Stomach (tissue), 9 donors: Measurements from ENCODE around the gene CCM2L. TPM values are rescaled to one million over a fixed set of nuclear protein-coding genes. Genes with fewer than 3 reads are reported as not detected.

ENCODE experiments used
- DNase-seq, 2 donors: peaks; one replicate each; pipeline versions ENCODE4 v3.0.0 to v3.0.0-alpha.2; 2013 to 2019
- H3K27ac ChIP-seq, 5 donors: fragments of 200-600 bp in 4 of 5; sonication (generic) in 4 of 5; one replicate each; pipeline ENCODE4 v1.5.1; 2013 to 2019; ENCODE audit warnings: mild to moderate bottlenecking in 1 of 5, moderate library complexity in 1 of 5
- H3K27me3 ChIP-seq, 3 donors: fragments of 200-600 bp; sonication (generic); one replicate each; pipeline ENCODE4 v1.5.1; 2017 to 2019; ENCODE audit warnings: mixed run types in 1 of 3
- H3K36me3 ChIP-seq, 4 donors: fragments of 200-600 bp; sonication (generic); 1 replicate in 3 of 4; 2 replicates in 1 of 4; pipeline ENCODE4 v1.5.1; 2016 to 2019
- H3K4me1 ChIP-seq, 4 donors: fragments of 200-600 bp; sonication (generic); one replicate each; pipeline ENCODE4 v1.5.1; 2016 to 2019
- H3K4me3 ChIP-seq, 4 donors: fragments of 200-600 bp; sonication (generic) in 3 of 4; one replicate each; pipeline ENCODE4 v1.5.1; 2016 to 2019; ENCODE audit warnings: mild to moderate bottlenecking in 1 of 4
- H3K9me3 ChIP-seq, 4 donors: fragments of 200-600 bp; sonication (generic); one replicate each; pipeline ENCODE4 v1.5.1; 2016 to 2019
- EP300 ChIP-seq: sonication (generic); formaldehyde crosslinking; IDR thresholded peaks from one replicate; pipeline ENCODE4 v1.6.1; 2017; ENCODE audit warnings: antibody characterized with exemption
- POLR2A ChIP-seq, 4 donors: fragments of 450-650 bp; IDR thresholded peaks; one replicate each; pipeline ENCODE4 v1.6.1; 2016; ENCODE audit warnings: antibody characterized with exemption in 4 of 4, control low read depth in 2 of 4, mild to moderate bottlenecking in 1 of 4, moderate library complexity in 1 of 4
- POLR2AphosphoS5 ChIP-seq, 3 donors: sonication (generic); formaldehyde crosslinking; IDR thresholded peaks; one replicate each; pipeline ENCODE4 v1.6.1; 2016; ENCODE audit warnings: antibody characterized with exemption in 3 of 3
- WGBS, 5 donors: extraction: QIAGEN DNeasy Blood & Tissue Kit in 3 of 5; methylation state at CpG; one replicate each; pipeline versions ENCODE4 v1.1.5 to v1.1.7; 2013 to 2018; 5-methylcytosine and 5-hydroxymethylcytosine counted together
- intact Hi-C: fragments of 100-400 bp; cut with DNase I; formaldehyde crosslinking; loops from one replicate; pipeline ENCODE4 v1.15.1; 2023; ENCODE audit warnings: low total_unique reads
- polyA plus RNA-seq, 3 donors: library from polyadenylated mRNA; stranded (reverse); fragments of 200-250 nt; gene quantifications; one replicate each; pipeline ENCODE4 v1.2.3, GENCODE V29; 2013
- total RNA-seq, 5 donors: library from RNA; depleted of rRNA; stranded (reverse); fragments of >200 nt; gene quantifications; one replicate each; pipeline versions ENCODE4 v1.1.0 to v1.2.3, GENCODE V29; 2014 to 2016
- TF ChIP-seq, protein P1 (sequence below), 7 experiments: fragments of 450-650 bp in 4 of 7; fragments of 200-600 bp in 3 of 7; sonication (generic) in 3 of 7; IDR thresholded peaks; one replicate each; pipeline ENCODE4 v1.5.1; 2016 to 2019; ENCODE audit warnings: antibody characterized with exemption in 7 of 7, control low read depth in 2 of 7, mild to moderate bottlenecking in 1 of 7
- donor health status: healthy with polysubstance abuse.
- donor health status: Bipolar disorder and iron deficiency.
- donor health status: healthy.

The CCM2L gene
- total and polyA plus RNA-seq, 8 donors = 0.45 to 4.4 (median 2.1) TPM; not detected in 2

- peaks cover 0 to 6% (median 0%) of the 10 kb centered on the region in 4 donors for H3K4me1 ChIP-seq
- no peak for DNase-seq
- intact Hi-C loops = no loop called here
- H3K27ac ChIP-seq = no peak overlapping the region
- TF ChIP-seq, protein P1, sequence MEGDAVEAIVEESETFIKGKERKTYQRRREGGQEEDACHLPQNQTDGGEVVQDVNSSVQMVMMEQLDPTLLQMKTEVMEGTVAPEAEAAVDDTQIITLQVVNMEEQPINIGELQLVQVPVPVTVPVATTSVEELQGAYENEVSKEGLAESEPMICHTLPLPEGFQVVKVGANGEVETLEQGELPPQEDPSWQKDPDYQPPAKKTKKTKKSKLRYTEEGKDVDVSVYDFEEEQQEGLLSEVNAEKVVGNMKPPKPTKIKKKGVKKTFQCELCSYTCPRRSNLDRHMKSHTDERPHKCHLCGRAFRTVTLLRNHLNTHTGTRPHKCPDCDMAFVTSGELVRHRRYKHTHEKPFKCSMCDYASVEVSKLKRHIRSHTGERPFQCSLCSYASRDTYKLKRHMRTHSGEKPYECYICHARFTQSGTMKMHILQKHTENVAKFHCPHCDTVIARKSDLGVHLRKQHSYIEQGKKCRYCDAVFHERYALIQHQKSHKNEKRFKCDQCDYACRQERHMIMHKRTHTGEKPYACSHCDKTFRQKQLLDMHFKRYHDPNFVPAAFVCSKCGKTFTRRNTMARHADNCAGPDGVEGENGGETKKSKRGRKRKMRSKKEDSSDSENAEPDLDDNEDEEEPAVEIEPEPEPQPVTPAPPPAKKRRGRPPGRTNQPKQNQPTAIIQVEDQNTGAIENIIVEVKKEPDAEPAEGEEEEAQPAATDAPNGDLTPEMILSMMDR (IDR thresholded peaks at IDR 0.05) = no peak
- no peak for TF ChIP-seq POLR2AphosphoS5 (IDR thresholded peaks at IDR 0.05)
- no peak for TF ChIP-seq EP300
- no peak for TF ChIP-seq POLR2A (IDR thresholded peaks at IDR 0.05)
- H3K4me3 ChIP-seq = no peak overlapping the region
- H3K27me3 ChIP-seq = peaks cover 0 to 45% (median 0%) of the 10 kb centered on the region in 3 donors
- H3K36me3 ChIP-seq = peaks cover 0 to 7% (median 0%) of the 10 kb centered on the region in 4 donors
- no peaks in the 10 kb centered on the region for H3K9me3 ChIP-seq
- 66 to 81% (median 76%) methylated on average over 6 of the region's 6 CpGs for WGBS, 5 donors
Measured at GRCh38 chr20:32072168-32072750, 62.0 kb downstream of the CCM2L start.

DNA sequence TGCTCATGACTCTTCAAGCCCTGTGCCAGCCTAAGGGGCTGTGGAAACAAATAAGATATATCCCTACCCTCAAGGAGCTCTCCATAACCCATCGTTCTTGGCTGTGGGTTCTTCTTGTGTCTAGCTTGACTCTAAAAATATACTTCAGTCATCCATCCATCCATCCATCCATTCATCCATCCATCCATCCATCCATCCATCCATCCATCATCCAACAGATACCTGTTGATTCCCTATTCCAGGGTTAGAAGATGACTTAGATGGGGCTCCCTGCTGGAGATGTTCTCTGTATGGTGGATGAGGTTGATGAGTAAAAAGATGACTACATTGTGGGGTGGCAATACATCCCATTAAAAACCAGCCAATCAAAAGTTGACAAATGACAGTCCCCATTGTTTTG, 65.3 kb downstream of the CCM2L start:
- DNase-seq = no peak
- Histone ChIP-seq H3K9me3 (no peaks in the 10 kb centered on the region), H3K36me3 (peaks cover 0 to 7% (median 0%) of the 10 kb centered on the region in 4 donors), H3K4me3 (no peak overlapping the region), H3K27me3 (peaks cover 0 to 37% (median 0%) of the 10 kb centered on the region in 3 donors), H3K4me1 (peaks cover 0 to 6% (median 0%) of the 10 kb centered on the region in 4 donors), H3K27ac (no peak overlapping the region)
- intact Hi-C loops = no loop called here
- TF ChIP-seq, protein P1 (IDR thresholded peaks at IDR 0.05) = no peak
- TF ChIP-seq EP300 (no peak), POLR2AphosphoS5 (IDR thresholded peaks at IDR 0.05) (no peak), POLR2A (IDR thresholded peaks at IDR 0.05) (no peak)
- 71 to 93% (median 85%) methylated on average over 1 of the region's 1 CpG for WGBS, 5 donors

DNA sequence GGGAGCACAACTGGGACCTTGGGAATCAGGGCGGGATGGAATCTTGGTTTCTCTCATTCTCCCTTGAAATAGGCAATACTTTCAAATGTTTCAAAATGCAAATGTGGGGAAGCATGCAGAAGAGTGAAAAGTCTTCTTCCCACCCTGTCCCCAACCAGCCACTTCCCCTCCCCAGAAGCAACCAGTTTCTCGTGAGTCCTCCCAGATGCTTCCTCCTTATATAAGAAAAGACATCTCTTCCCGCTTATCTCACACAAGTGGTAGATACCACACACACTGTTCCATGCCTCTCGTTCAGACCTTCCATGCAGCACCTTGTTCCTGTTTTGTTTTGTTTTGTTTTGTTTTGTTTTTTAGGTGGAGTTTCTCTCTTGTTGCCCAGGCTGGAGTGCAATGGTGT, 67.0 kb downstream of the CCM2L start:
- 66 to 80% (median 74%) methylated on average over 4 of the region's 4 CpGs for WGBS, 5 donors
- Histone ChIP-seq H3K9me3 (no peaks in the 10 kb centered on the region), H3K27me3 (peaks cover 0 to 39% (median 0%) of the 10 kb centered on the region in 3 donors), H3K4me3 (no peak overlapping the region), H3K27ac (no peak overlapping the region), H3K4me1 (no peaks in the 10 kb centered on the region), H3K36me3 (peaks cover 0 to 7% (median 0%) of the 10 kb centered on the region in 4 donors)
- DNase-seq = no peak
- TF ChIP-seq EP300 = no peak
- TF ChIP-seq, protein P1 (IDR thresholded peaks at IDR 0.05) = no peak
- TF ChIP-seq POLR2A (IDR thresholded peaks at IDR 0.05) = no peak
- TF ChIP-seq POLR2AphosphoS5 (IDR thresholded peaks at IDR 0.05) = no peak
- intact Hi-C loops = no loop called here

GRCh38 chr20:32078322-32078721, 68.1 kb downstream of the CCM2L start:
- peaks cover 0 to 49% (median 0%) of the 10 kb centered on the region in 3 donors for H3K27me3 ChIP-seq
- WGBS, 5 donors = 78 to 96% (median 91%) methylated on average over 5 of the region's 5 CpGs
- H3K9me3 ChIP-seq = no peaks in the 10 kb centered on the region
- no peak for DNase-seq
- no peak overlapping the region for H3K4me3 ChIP-seq
- intact Hi-C loops = no loop called here
- H3K27ac ChIP-seq = no peak overlapping the region
- no peaks in the 10 kb centered on the region for H3K4me1 ChIP-seq
- no peak for TF ChIP-seq POLR2A (IDR thresholded peaks at IDR 0.05)
- TF ChIP-seq, protein P1 (IDR thresholded peaks at IDR 0.05) = no peak
- no peak for TF ChIP-seq POLR2AphosphoS5 (IDR thresholded peaks at IDR 0.05)
- no peak for TF ChIP-seq EP300
- H3K36me3 ChIP-seq = peaks cover 0 to 7% (median 0%) of the 10 kb centered on the region in 4 donors
